Ramos (cell line): ENCODE measurements around the gene PIP4P1.
"Not testable (repeated sequence)": the region's sequence is repeated elsewhere in the genome, so short reads cannot be mapped to it uniquely, and the experiment has no call there.

ENCODE experiments used
- in situ Hi-C: fragments of 300-500 bp; cut with MboI; formaldehyde crosslinking; loops from one replicate; pipeline ENCODE4 v1.14.3; 2022; ENCODE audit warnings: low sequenced_read_pairs; ENCODE audit not compliant: unreplicated experiment

Gene PIP4P1

GRCh38 chr14:20461225-20462141 lies at the start of gene PIP4P1:
PIP4P1 (minus strand) TSS chr14:20461434; CDS start chr14:20461325, 109 bp downstream.
- in situ Hi-C loops, result loop anchor here (10.0 kb wide), 1 partner anchor 127 kb away; the partner anchor contains the start of gene CCNB1IP1

GRCh38 chr14:20508367-20508766 lies 47.1 kb upstream of the PIP4P1 start:
- in situ Hi-C loops, result no loop called here

- in situ Hi-C loops, result not testable (repeated sequence)
Measured at GRCh38 chr14:20507537-20507936, 46.3 kb upstream of the PIP4P1 start.

- in situ Hi-C loops, result not testable (repeated sequence)
Measured at GRCh38 chr14:20506752-20507151, 45.5 kb upstream of the PIP4P1 start.

GRCh38 chr14:20506276-20506675 lies 45.0 kb upstream of the PIP4P1 start:
- in situ Hi-C loops, result not testable (repeated sequence)

- in situ Hi-C loops, result no loop called here
Measured at GRCh38 chr14:20503898-20504297, 42.7 kb upstream of the PIP4P1 start.

GRCh38 chr14:20501346-20501745 lies 40.1 kb upstream of the PIP4P1 start:
- in situ Hi-C loops, result no loop called here

- in situ Hi-C loops, result no loop called here
Measured at GRCh38 chr14:20499881-20500280, 38.6 kb upstream of the PIP4P1 start.

- in situ Hi-C loops, result no loop called here
Measured at GRCh38 chr14:20499108-20499507, 37.9 kb upstream of the PIP4P1 start.

- in situ Hi-C loops, result no loop called here
Measured at GRCh38 chr14:20498622-20499021, 37.4 kb upstream of the PIP4P1 start.

- in situ Hi-C loops, result no loop called here
Measured at GRCh38 chr14:20494935-20495766, 33.9 kb upstream of the PIP4P1 start.

- in situ Hi-C loops, result no loop called here
Measured at GRCh38 chr14:20493634-20494033, 32.4 kb upstream of the PIP4P1 start.

GRCh38 chr14:20492486-20492885 lies 31.3 kb upstream of the PIP4P1 start:
- in situ Hi-C loops, result no loop called here

- in situ Hi-C loops, result no loop called here
Measured at GRCh38 chr14:20490563-20490962, 29.3 kb upstream of the PIP4P1 start.

GRCh38 chr14:20489093-20489994 lies 28.1 kb upstream of the PIP4P1 start:
- in situ Hi-C loops, result no loop called here

- in situ Hi-C loops, result no loop called here
Measured at GRCh38 chr14:20487396-20487725, 26.1 kb upstream of the PIP4P1 start.

GRCh38 chr14:20486684-20487395 lies 25.6 kb upstream of the PIP4P1 start:
- in situ Hi-C loops, result no loop called here

- in situ Hi-C loops, result no loop called here
Measured at GRCh38 chr14:20485900-20486299, 24.7 kb upstream of the PIP4P1 start.

GRCh38 chr14:20482382-20482781 lies 21.1 kb upstream of the PIP4P1 start:
- in situ Hi-C loops, result no loop called here

GRCh38 chr14:20478894-20479293 lies 17.7 kb upstream of the PIP4P1 start:
- in situ Hi-C loops, result no loop called here
